Epithelial cell of esophagus (primary cell): Measurements from ENCODE around the gene CFAP46.
"Not testable (repeated sequence)": the region's sequence is repeated elsewhere in the genome, so short reads cannot be mapped to it uniquely, and the experiment has no call there.

Experiments
- DNase-seq: peaks from one replicate; pipeline ENCODE4 v3.0.0; 2010; ENCODE audit warnings: low read depth
- H3K4me3 ChIP-seq: 2 replicates; pipeline ENCODE4 v1.5.1; 2011; ENCODE audit warnings: mild to moderate bottlenecking, low read length, control low read depth
- CTCF ChIP-seq: IDR thresholded peaks from 2 replicates; pipeline ENCODE4 v1.5.1; 2011; ENCODE audit warnings: low read depth, mild to moderate bottlenecking, low read length, control low read depth, inconsistent platforms; ENCODE audit not compliant: insufficient read depth; ENCODE audit errors: missing control alignments

CFAP46 gene

GRCh38 chr10:132891368-132891767 lies 51.0 kb downstream of the CFAP46 start:
- DNase-seq: no peak
- TF ChIP-seq CTCF: no peak
- H3K4me3 ChIP-seq: no peak overlapping the region

- no peak for DNase-seq
- no peak for TF ChIP-seq CTCF
- H3K4me3 ChIP-seq: no peak overlapping the region
Measured at GRCh38 chr10:132890301-132890700, 52.1 kb downstream of the CFAP46 start.

GRCh38 chr10:132889556-132889955 lies 52.8 kb downstream of the CFAP46 start:
- DNase-seq: no peak
- TF ChIP-seq CTCF: no peak
- no peak overlapping the region for H3K4me3 ChIP-seq

GRCh38 chr10:132888898-132889490 lies 53.4 kb downstream of the CFAP46 start:
- DNase-seq: no peak
- TF ChIP-seq CTCF: no peak

GRCh38 chr10:132888446-132888845 lies 53.9 kb downstream of the CFAP46 start:
- H3K4me3 ChIP-seq, DNase-seq: not testable (repeated sequence)

More at GRCh38 chr10:132888898-132889490, 53.4 kb downstream of the CFAP46 start:
- no peak overlapping the region for H3K4me3 ChIP-seq

- DNase-seq: no peak
- TF ChIP-seq CTCF: no peak
- H3K4me3 ChIP-seq: no peak overlapping the region
Measured at GRCh38 chr10:132886211-132887099, 55.9 kb downstream of the CFAP46 start.

- TF ChIP-seq CTCF: no peak
- no peak overlapping the region for H3K4me3 ChIP-seq
- DNase-seq: no peak
Measured at GRCh38 chr10:132885451-132886210, 56.7 kb downstream of the CFAP46 start.
